GM19035 (cell line): ENCODE data around the gene DPEP2.

Experiments
- ATAC-seq: cut with Tn5 transposase; IDR thresholded peaks from one replicate; pipeline ENCODE4 v1.9.1; 2021; ENCODE audit not compliant: unreplicated experiment

Gene DPEP2

DNA sequence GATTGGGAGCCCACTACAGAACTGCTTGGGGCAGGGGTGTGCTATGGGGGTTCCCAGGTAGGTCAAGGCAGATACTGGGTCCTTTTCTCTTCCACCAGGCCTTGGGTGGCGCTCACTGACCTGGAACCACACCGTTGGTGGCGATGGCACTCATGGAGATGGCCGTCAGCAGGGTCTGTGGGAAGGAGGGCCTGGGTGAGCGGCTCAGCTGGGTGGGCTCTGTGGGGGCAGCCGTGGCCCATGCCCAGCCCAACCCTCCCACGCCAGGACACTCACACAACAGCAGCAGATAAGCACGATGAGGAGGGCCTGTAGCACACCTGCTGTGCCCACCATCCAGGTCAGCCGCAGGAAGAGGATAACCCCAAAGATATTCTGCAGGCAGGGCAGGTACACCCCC, 41.7 kb downstream of the DPEP2 start:
- no peak for ATAC-seq

DNA sequence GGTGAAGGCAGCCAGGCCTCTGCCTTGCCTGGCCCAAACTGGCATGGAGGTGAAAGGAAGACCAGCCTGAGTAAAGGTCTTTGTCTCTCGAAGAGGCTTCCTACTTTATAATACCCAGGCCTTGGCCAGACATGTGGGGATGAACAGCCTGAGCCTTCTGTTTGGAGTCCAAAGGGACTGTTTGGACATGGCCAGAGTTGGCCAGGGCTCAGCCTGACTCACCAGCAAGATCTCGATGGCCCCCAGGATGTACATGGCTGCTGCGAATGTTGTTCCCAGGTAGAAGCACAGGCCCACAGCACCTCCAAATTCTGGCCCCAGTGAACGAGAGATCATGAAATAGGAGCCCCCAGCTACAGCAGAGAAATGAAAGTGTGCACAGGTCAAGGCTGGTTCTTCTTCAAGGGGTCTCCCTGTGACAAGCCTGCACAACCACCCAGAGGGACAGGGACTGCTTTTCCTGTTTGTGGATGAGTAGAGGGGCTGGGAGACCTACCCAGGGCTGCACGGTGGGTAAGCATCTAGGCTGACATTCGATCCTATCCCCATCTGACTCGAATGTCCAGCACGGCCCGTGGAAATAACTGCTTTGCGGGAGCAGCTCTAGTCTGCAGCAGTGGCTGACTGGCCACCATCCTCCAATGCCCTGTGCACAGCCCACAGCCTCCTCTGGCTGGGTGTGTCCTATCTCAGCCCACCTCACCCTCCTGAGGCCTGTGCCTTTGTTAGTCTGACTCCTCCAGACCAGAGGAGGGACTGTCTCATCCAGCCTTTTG, 44.7 kb downstream of the DPEP2 start:
- ATAC-seq: no peak

DNA sequence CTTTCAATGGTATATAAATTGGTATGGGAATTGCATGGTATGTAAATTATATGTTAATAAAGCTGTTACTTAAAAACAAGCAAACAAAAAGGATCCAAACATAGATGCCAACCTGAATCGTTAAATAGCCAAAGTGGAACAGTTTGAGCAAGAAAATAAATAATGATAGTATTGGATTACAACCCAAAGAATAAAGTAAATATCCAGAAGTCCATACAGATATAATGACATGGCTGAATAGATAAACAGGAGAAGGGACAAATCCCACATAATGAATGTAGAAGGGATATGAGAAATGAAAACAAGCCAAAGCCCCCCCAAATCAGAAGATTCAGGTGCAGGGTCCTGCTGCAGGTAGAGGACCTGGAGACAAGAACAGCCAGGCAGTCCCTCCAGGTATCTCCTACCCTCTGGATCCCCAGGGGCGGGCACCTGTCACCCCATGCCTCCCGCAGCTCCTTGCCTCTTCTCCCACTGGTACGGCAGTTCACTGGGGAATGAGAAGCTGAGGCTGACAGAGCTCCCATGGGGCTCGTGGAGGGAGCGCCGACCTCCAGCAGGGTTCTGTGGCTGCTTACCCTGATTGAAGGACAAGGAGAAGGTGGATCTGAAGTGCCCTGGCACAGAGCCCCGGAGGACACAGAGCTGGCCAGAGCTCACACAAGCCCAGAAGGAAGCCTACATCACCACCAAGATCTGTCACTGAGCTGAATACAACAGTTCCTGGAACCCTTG, 45.5 kb downstream of the DPEP2 start:
- no peak for ATAC-seq

DNA sequence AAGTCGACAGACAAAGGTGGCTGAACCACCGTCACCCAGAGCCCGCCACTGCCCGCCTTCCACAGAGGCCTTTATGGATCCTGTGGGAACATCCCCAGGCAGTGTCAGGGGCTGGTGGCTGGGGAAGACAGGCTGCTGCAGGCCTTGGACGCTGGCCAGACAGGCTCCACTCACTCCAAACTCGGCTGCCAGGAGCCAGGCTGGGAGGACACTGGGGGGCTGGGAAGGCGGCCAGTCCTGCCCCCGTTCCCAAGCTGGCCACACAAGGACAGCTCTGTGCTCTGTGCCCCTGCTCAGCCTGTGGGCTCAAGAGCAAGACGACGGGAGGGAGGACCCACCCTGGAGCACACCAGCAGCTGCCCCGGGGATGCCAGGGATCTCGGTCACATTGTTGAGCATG, 47.8 kb downstream of the DPEP2 start:
- ATAC-seq: no peak

DNA sequence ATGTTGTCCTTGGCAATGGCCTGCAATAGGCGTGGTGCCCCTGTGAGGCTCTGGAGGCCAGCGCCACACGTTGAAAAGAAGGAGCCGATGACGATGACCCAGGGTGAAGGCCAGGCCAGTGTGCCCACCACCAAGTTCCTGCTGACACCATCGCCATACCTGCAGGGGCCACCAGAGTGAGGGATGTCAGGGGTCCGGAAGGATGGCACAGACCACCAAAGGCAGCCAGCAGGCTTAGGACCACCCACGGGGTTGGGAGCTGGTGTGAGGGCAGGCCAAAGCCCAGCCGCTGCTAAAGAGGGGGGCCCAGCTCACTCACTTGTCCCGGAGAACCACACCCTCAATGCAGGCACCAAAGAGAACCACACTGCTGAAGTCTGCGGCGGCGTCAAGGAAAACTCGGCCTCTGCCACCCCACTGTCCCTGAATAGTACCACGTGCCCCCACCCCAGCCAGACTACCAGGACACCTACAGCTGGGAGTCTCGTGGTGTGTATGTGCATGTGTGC, 48.9 kb downstream of the DPEP2 start:
- no peak for ATAC-seq

DNA sequence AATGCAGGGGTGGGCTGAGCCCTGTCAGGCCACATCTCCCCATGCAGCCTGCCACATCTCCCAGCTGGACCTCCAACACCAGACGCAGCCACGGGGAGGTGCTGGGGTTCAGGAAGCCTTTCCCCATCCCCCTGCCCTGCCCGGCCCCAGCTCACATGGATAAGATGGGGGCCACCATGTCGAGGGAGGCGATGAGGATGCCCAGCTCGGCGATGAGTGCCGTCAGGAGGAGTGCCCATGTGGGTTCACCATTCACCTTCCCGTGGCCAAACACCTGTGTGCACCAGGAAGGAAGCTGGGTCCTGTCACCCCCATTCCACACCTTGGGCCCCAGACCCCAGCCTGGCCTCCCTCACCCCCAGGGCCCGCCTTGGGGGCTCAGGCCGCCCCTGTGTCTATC, 49.6 kb downstream of the DPEP2 start:
- no peak for ATAC-seq

DNA sequence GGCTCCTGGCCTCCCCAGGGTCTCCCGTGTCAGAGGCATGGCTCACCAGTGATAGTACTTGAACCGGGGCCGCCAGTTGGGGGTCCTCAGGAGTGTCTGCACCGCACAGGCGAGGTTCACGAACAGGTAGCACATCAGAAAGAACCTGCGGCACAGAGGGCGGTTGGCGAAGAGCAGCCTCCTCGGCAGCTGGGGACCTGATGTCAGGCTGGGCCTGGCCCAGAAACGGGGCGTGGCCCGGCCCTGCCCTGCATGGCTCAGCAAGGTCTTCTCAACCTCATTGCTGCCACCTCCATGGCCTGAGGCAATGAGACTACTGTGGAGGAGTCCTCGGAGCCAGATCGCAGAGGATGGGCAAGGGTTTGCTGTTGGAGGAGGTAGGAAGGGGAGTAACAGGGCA, 51.3 kb downstream of the DPEP2 start:
- no peak for ATAC-seq

DNA sequence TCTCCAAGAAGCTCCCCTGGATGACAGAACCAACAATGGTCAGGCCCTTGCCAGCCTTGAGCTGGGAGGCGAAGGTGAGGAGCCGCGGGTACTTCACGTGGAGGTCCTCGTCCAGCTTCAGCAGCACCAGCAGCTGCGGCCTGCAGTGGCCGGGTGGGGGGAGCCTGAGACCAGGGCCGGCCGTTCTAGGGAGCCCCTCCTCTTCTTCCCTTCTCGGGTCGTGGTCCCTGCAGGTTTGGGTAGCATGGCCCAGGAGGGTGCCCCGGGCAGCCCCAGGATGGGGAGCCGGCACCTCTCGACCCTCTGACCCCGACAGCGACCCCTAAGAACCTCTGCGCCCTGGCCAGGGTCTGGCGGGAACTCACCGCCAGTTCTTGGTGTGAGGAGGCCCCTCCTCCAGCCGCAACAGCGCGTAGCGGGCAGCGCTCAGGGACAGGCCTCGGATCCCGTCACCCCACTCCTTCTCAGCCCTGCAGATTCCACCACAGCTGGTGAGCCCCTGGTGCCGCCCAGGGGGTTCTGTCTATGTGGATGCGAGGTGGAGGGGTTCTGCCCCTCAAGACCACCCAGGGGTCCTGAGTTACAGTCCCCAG, 52.2 kb downstream of the DPEP2 start:
- no peak for ATAC-seq

DNA sequence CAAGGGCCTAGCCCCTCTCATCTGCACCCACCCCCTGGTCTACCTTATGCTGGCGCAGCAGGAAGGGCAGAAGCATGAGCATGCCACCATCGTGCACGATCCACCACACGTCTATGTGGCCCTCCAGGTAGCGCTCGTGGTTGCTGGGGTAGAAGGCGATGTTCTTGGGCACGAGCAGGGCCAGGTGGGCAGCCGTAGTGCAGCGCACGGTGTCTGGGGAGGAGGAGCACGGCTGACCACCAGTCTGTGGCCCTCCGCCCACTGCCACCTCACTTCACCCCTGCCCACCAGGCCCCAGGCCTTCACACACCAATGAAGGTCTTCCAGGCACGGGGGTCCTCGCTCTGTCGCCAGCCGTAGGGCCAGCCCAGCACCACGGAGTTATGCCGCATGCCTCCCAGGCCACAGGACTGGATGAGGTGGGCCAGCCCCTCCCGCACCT, 53.1 kb downstream of the DPEP2 start:
- no peak for ATAC-seq

DNA sequence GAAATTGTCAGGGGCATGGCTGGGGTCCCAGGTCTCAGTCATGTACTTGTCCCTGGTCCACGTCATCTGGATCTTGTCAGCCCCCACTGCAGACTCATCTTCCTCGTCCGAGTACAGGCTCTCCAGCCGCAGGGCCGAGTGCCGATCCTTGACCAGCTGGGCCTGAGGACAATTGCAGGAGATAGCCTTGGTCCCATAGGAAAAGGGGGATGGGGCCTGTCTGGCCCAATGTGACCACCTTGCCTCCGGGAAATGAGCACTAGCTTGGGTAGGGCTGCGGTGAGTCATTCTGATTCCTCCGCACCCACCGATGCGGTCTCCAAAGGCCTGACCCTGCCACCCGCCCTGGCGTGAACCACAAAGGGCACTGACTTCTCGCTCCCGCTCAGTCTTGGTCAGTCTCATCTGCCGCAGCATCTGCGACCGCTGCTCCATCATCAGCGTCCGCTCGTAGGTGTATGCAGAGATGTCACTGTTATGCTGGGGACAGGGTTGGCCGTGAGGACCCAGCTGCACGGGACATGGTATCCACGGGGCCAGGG, 53.8 kb downstream of the DPEP2 start:
- ATAC-seq: no peak

DNA sequence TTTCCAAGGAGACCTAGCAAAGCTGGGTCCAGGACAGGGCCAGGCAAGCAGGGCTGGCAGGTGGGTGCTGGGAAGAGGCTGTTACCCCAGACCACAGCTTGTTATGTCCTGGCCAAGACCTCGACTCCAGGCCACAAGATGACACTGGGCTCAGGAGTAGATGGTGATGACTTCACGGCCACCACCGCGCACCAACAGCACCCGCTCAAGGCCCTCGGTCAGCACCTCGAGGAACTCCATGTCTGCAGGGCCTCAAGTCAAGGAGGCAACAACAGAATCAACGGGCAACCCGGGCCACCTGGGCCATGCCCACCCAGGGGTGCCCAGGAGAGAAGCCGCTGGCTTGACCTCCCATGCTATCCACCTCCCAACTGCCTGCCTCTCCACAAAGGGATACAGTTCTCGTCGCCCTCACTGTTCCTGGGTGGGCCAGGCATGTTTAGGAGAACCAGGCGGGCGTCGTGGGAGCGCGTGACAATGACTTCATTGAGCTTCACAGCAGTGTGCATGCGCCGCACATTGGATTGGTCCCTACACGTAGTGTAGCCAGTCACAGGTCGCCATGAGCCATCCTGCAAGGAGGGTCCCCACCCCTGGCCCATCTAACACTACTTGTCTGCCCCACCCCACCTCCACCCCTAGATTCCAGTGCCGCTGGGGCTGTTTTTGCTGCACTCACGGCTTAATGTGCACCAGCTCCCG, 54.4 kb downstream of the DPEP2 start:
- ATAC-seq: no peak

DNA sequence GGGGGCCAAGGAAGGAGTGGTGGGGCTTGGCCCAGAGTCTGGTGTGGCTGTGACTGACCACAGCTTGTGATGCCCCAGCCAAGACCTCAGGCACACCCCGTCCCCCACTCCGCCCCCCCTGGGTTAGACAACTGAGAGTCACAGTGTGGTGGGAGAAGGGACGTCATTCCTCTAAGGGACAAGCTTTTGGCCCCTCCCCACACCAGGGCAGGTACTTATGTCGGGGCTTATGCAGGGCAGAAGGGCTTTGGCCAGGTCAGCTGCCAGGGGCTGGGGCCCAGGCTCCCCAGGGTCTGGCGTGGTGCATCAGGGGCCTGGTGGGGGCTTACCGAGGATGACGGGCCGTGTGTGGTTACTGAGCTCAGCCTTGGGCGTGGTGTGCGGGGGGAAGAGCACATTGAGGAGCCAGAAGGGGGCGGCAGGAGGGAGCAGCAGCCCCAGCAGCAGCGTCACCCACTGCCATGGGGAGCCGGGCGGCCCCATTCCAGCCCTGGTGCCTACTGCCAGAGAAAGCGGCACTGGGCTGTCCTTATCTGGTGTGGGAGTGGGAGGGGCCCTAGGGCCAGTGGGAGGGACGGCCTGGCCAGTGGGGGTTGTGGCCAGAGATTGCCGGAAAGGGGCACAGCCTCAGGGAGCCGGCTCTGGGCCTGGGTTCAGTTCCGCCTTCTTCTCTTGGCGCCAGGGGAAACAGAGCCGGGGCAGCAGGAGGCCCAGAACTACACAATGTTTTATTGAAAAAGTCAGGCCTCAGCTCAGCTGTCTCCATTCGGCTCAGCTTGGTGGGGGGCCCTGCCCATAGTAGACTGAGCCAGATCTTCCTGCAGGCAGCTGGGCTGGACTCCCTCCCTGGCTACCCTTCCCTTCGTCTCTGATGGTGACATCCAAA, 55.4 kb downstream of the DPEP2 start, which contains the start of gene LCAT:
Gene LCAT (minus strand): TSS at position 502 of the 886 bp plus-strand sequence. CDS start 19 bp downstream, at position 483.
- no peak for ATAC-seq

DNA sequence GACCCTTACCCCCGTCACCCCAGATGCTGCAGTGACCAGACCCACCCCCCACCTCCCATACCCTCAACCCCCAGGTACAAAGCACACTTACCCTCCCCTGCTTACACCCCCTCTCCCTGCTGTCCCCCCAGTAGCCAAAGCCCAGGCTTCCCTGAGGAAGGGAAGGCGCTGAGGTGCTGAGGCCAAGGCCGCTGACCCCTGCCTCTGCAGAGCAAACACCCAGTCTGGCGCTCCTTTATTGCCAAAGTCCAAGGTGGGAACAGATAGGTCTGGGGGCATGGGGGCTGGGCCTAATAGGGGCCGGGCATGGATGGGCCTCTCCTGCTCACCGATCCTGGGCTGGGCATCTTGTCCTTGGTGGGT, 56.0 kb downstream of the DPEP2 start:
- ATAC-seq: no peak

DNA sequence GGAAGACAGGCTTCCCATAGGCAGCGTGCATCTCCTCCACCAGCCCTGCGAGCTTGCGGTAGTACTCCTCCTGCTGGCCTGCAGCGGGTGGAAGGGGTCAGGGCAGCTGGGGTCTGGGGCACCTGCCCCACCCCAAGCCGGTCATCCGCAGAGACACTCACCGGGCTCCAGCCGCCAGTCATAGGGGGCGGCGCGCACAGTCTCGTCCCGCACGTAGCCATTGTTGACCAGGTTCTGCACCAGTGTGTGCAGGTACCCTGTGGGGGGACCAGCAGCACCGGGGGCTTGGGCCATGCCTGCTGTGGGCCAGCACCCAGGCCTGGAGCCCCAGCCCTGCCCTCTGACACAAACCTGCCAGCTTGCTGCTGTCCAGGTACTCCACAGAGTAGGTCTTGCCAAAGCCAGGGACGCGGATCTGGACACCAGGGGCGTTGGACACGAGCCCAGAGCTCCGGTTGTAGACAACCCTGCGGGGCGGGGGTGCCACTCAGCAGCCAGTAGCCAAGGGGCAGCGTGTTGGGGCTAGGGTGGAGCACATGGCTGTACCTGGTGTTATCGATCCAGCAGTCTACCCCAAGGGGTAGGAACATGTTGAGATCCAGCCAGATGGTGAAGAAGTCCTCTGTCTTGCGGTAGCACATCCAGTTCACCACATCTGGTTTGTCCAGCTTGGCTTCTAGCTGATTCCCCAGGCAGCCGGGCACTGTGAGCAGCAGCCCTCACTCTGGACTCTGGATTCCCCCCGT, 56.6 kb downstream of the DPEP2 start:
- no peak for ATAC-seq

DNA sequence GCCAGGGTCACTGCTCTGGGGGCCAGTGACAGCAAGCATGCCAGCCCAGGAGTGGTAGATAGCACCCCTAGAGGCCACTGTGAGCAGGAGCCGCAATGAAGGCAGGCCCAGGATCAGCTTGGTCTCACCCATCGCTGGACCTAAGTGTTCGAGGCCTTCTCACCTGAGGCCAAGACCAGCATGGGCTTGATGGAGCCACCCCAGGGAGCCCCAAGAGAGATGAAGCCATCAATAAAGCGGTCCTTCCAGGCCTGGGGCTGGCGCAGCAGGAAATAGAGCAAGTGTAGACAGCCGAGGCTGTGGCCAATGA, 57.1 kb downstream of the DPEP2 start:
- ATAC-seq: no peak

DNA sequence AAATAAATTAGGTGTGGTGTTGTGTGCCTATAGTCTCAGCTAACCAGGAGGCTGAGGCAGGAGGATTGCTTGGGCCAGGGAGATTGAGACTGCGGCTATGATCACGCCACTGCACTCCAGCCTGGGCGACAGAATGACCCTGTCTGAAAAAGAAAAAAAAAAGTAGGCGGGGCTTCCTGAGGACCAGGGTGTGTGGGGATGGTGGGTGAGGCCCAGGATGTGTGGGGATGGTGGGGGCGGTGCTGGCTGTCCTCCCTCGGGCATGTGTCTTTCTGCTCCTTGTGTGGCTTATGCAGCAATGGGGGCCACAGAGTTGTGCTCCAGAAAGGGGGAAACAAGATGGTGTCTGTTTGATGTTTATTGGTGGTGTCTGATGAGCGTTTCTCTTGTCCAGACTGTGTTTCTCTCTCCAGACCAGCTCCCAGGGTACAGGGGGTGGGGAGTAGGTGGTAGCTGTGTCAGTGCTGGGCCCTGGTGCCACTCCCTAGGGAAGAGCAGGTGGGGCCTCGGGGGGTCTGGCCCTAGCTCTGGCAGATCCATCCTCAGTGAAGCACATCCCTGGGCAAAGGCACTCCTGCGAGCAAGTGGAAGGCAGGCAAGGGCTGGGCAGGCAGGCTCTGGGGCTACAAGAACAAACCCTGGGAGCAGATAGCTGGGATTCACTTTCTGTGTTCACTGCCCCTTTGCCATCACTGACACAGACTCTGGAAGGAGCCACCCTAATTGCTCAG, 57.6 kb downstream of the DPEP2 start:
- no peak for ATAC-seq

DNA sequence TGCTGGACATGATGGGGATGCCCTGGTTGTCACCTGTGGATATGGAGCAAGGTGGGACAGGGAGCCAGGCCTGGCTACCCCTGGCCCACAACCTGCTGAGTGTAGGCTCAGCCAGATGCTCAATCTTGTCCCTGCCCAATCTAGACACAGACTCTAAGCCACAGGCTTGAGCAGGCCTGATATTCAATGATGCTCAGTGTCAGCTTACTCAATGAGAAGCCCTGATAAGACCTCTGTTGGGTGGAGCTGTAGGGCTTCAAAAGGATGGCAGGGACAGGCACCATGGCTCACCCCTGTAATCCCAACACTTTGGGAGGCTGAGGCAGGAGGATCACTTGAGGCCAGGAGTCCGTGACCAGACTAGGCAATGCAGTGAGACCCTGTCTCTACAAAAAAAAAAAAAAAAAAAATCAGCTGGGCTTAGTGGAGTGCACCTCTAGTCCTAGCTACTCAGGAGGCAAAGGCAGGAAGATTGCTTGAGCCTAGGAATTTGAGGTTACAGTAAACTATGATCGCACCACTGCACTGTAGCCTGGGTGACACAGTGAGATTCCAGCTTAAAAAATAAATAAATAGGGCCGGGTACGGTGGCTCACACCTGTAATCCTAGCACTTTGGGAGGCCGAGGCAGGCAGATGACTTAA, 58.7 kb downstream of the DPEP2 start:
- no peak for ATAC-seq
